ENCODE data around the gene ANTXR1. TPM values are rescaled to one million over a fixed set of nuclear protein-coding genes. Genes with fewer than 3 reads are reported as not detected.

Gene ANTXR1
- total and polyA plus RNA-seq, 2 donors = 4.4 to 7.3 TPM

DNA sequence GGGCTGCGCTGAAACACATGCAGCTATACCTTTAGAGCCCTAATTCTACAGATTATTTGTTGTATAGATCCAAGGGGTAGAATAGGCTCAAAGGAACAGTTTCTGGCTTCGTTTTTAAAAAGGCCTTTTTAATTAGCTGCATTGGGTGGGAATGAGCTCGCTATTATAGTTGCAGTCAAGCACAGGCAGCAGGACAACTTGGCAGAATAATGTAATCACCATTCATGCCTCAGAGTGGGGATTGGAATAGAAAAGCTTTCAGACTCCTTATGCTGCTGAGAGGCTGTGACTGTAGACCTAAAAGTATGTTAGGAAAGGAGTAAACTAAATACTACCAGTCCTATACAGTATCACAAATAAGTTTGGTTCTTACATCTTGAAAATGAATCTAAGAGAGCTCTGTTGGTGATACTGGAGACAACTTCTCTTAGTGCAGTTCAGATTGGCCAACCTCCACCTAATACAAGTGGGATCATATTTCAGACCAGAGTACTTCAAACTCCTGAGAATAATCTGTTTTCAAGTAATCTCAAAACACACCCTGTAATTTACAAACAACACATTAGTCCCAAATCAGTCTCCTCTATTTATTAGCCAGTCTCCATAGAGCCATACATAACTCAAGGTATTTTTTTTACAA is 121.4 kb downstream of the ANTXR1 start:
- H3K27ac ChIP-seq (ENCODE audit: low read depth in 1 of 2, low read length in 1 of 2) = no peak overlapping the region
- H3K9me3 ChIP-seq (ENCODE audit: control insufficient read depth in 2 of 2, insufficient read depth in 1 of 2, low read length in 1 of 2) = no peaks in the 10 kb centered on the region
- H3K4me3 ChIP-seq (ENCODE audit: low read length in 2 of 2) = no peak overlapping the region
- WGBS = 89% methylated on average over 3 of the region's 3 CpGs
- H3K36me3 ChIP-seq (ENCODE audit: control insufficient read depth in 2 of 2, insufficient read depth in 2 of 2, low read length in 1 of 2) = no peaks in the 10 kb centered on the region
- no peak for DNase-seq (ENCODE audit: low read depth in 6 of 9, low spot score in 9 of 9)
- no peaks in the 10 kb centered on the region for H3K27me3 ChIP-seq (ENCODE audit: control insufficient read depth in 2 of 2, insufficient read depth in 1 of 2, low read length in 1 of 2)
- H3K4me1 ChIP-seq (ENCODE audit: control insufficient read depth in 2 of 2, insufficient read depth in 2 of 2, low read length in 2 of 2) = no peaks in the 10 kb centered on the region

DNA sequence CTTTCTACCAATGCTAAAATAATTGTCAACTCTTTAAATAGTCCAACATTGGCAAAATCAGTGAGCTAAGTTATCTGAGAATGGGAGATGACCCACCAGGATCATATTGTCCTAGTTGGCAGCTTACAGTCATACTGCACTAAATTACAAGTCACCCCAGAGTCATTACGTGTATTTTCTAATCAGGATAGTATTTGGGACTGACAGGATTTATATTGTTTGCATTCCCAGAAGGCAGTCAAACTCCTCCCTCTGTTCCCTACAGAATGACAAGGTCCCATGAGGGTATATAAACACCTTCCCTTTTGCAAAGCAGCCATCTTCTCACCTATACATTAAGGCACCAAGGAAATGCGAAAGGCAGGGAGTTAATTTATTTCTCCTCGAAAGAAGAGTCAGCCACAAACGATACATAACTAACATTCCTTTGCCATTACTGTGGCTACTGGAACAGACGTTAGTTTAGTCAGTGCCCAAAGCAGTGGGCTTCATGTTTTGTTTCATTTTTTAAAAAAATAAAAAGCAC is 125.3 kb downstream of the ANTXR1 start:
- no peak overlapping the region for H3K27ac ChIP-seq (ENCODE audit: low read depth in 1 of 2, low read length in 1 of 2)

DNA sequence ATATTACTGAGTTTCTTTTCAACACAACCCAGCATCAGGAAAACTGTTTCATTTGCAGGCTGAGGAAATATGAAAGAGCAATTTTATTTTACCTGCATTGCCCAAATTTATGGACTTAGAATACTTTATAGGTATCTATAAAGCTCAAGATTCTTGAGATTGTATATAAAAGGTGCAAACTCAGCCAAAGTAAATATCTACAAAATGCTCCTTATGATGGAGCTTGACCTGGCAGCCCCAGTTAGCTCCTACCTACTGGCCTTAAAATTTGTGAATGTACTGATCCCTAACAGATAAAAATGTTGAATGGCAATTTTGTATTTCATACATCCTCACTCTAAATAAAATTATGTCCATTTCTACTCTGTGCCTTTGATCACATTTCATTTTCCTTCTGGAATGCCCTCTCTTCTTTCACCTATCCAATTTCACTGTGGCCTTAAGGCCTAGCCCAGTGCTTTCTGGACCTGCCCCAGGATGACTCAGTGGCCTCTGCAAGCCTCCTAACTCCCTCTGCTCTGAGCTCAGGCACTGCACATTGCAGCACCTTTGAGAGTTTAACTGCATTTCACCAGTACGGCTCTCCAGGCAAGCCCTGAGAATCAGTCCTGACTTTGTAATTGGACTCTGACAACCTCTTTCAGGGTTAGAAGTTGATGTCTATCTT is 125.9 kb downstream of the ANTXR1 start:
- Histone ChIP-seq H3K36me3 (ENCODE audit: control insufficient read depth in 2 of 2, insufficient read depth in 2 of 2, low read length in 1 of 2) (no peaks in the 10 kb centered on the region), H3K27me3 (ENCODE audit: control insufficient read depth in 2 of 2, insufficient read depth in 1 of 2, low read length in 1 of 2) (no peaks in the 10 kb centered on the region), H3K4me1 (ENCODE audit: control insufficient read depth in 2 of 2, insufficient read depth in 2 of 2, low read length in 2 of 2) (no peaks in the 10 kb centered on the region), H3K4me3 (ENCODE audit: low read length in 2 of 2) (no peak overlapping the region), H3K9me3 (ENCODE audit: control insufficient read depth in 2 of 2, insufficient read depth in 1 of 2, low read length in 1 of 2) (no peaks in the 10 kb centered on the region), H3K27ac (ENCODE audit: low read depth in 1 of 2, low read length in 1 of 2) (no peak overlapping the region)
- DNase-seq (ENCODE audit: low read depth in 6 of 9, low spot score in 9 of 9) = no peak
- 96% methylated on average over 1 of the region's 1 CpG for WGBS

More for the DNA sequence above, 125.3 kb downstream of the ANTXR1 start:
- no peak for DNase-seq (ENCODE audit: low read depth in 6 of 9, low spot score in 9 of 9)
- H3K9me3 ChIP-seq (ENCODE audit: control insufficient read depth in 2 of 2, insufficient read depth in 1 of 2, low read length in 1 of 2) = no peaks in the 10 kb centered on the region
- WGBS = 94% methylated on average over 5 of the region's 5 CpGs
- H3K4me1 ChIP-seq (ENCODE audit: control insufficient read depth in 2 of 2, insufficient read depth in 2 of 2, low read length in 2 of 2) = no peaks in the 10 kb centered on the region
- no peak overlapping the region for H3K4me3 ChIP-seq (ENCODE audit: low read length in 2 of 2)
- H3K27me3 ChIP-seq (ENCODE audit: control insufficient read depth in 2 of 2, insufficient read depth in 1 of 2, low read length in 1 of 2) = no peaks in the 10 kb centered on the region
- no peaks in the 10 kb centered on the region for H3K36me3 ChIP-seq (ENCODE audit: control insufficient read depth in 2 of 2, insufficient read depth in 2 of 2, low read length in 1 of 2)

DNA sequence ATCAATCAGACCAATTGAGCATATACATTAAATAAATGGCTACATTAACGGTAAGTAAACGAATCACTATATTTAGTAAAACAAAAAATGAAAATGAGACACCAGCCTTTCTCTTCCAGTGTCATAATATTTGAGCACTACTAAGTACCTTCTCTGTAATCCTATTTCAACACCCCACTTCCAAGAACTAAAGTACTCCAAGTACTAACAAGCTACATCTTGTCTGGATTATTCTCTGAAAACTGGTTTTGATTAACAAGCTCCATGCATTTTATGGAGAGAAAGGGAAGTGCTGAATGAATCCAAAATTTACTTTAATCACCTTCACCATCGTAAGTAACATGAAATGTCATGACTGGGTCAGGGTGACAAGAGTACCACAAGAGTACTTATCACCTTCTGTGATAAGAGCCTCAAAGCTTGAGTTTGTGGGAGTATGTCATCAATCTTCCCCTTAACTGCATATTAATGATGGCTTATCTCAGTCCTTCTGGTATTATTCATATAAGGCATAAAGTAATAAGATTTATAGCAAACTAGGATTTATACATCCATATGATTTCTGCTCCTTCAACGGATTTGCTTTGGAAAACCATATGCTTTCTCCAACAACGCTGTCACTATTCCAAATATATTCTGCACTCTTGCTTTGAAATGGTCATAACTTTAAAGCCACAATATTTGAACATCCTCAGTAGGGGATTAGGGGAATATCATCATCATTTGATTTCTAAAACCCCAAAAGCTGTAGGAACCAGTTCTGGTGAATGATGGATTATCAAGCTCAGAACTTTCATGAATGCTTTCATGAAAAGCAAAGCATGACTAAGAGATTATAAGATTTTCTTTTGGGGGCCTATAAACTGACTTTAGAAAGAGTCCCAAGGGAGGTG is 127.0 kb downstream of the ANTXR1 start:
- Histone ChIP-seq H3K27ac (ENCODE audit: low read depth in 1 of 2, low read length in 1 of 2) (no peak overlapping the region), H3K4me3 (ENCODE audit: low read length in 2 of 2) (no peak overlapping the region), H3K4me1 (ENCODE audit: control insufficient read depth in 2 of 2, insufficient read depth in 2 of 2, low read length in 2 of 2) (no peaks in the 10 kb centered on the region), H3K27me3 (ENCODE audit: control insufficient read depth in 2 of 2, insufficient read depth in 1 of 2, low read length in 1 of 2) (no peaks in the 10 kb centered on the region), H3K9me3 (ENCODE audit: control insufficient read depth in 2 of 2, insufficient read depth in 1 of 2, low read length in 1 of 2) (no peaks in the 10 kb centered on the region), H3K36me3 (ENCODE audit: control insufficient read depth in 2 of 2, insufficient read depth in 2 of 2, low read length in 1 of 2) (no peaks in the 10 kb centered on the region)
- WGBS = 84% methylated on average over 5 of the region's 5 CpGs
- no peak for DNase-seq (ENCODE audit: low read depth in 6 of 9, low spot score in 9 of 9)

DNA sequence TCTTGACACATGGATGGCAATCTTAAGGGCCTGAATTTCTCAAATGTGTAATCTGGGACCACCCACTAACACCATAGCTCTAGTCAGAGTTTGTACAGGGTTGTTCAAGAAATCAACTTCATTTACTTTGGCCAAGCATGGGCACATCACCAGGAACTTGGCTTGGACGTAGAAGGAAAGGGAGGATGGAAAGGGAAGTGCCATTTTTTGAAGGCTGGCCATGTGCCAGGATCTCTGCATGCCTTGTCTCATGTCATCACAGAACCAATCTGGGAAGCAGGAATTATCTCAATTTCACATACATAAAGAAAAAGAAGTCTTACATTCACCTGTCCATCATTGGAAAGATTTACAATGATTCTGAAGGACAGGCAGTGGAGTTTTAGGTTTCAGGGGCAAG is 128.1 kb downstream of the ANTXR1 start:
- DNase-seq (ENCODE audit: low read depth in 6 of 9, low spot score in 9 of 9) = no peak
- Histone ChIP-seq H3K9me3 (ENCODE audit: control insufficient read depth in 2 of 2, insufficient read depth in 1 of 2, low read length in 1 of 2) (no peaks in the 10 kb centered on the region), H3K27me3 (ENCODE audit: control insufficient read depth in 2 of 2, insufficient read depth in 1 of 2, low read length in 1 of 2) (no peaks in the 10 kb centered on the region), H3K36me3 (ENCODE audit: control insufficient read depth in 2 of 2, insufficient read depth in 2 of 2, low read length in 1 of 2) (no peaks in the 10 kb centered on the region), H3K27ac (ENCODE audit: low read depth in 1 of 2, low read length in 1 of 2) (no peak overlapping the region), H3K4me3 (ENCODE audit: low read length in 2 of 2) (no peak overlapping the region), H3K4me1 (ENCODE audit: control insufficient read depth in 2 of 2, insufficient read depth in 2 of 2, low read length in 2 of 2) (no peaks in the 10 kb centered on the region)
- WGBS = 90% methylated on average over 1 of the region's 1 CpG

DNA sequence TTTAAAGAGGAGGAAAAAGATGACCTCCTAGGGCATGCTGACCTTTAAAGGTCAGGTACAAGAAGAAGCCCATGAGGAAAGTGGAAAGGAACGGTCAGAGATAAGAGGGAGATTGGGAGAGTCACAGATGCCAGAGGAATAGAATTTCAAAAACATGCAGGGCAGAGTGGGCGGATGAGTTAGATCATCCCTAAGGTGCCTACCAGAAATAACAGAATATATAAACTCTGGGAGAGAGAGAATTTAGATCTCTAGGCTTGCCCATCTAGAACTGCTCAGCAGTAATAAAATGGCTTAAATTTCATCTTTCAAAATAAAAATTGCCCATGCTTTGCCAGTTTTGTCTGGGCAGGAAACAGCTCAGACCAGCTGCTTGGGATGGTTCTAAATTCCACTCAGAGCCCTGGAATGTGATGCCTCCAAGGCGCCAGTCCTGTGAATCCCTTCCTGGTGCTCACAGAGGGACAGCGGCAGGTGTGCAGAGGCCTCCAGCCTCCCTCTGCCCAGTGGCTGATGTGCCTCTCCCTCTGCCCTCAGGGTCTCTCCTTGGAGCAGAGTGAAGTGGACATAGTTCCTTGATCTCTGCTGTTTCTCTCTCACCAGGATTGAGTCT is 130.9 kb downstream of the ANTXR1 start:
- DNase-seq (ENCODE audit: low read depth in 6 of 9, low spot score in 9 of 9) = no peak
- H3K27ac ChIP-seq (ENCODE audit: low read depth in 1 of 2, low read length in 1 of 2) = no peak overlapping the region
- no peaks in the 10 kb centered on the region for H3K27me3 ChIP-seq (ENCODE audit: control insufficient read depth in 2 of 2, insufficient read depth in 1 of 2, low read length in 1 of 2)
- H3K4me1 ChIP-seq (ENCODE audit: control insufficient read depth in 2 of 2, insufficient read depth in 2 of 2, low read length in 2 of 2) = no peaks in the 10 kb centered on the region
- H3K4me3 ChIP-seq (ENCODE audit: low read length in 2 of 2) = no peak overlapping the region
- no peaks in the 10 kb centered on the region for H3K36me3 ChIP-seq (ENCODE audit: control insufficient read depth in 2 of 2, insufficient read depth in 2 of 2, low read length in 1 of 2)
- no peaks in the 10 kb centered on the region for H3K9me3 ChIP-seq (ENCODE audit: control insufficient read depth in 2 of 2, insufficient read depth in 1 of 2, low read length in 1 of 2)
- 97% methylated on average over 4 of the region's 4 CpGs for WGBS

DNA sequence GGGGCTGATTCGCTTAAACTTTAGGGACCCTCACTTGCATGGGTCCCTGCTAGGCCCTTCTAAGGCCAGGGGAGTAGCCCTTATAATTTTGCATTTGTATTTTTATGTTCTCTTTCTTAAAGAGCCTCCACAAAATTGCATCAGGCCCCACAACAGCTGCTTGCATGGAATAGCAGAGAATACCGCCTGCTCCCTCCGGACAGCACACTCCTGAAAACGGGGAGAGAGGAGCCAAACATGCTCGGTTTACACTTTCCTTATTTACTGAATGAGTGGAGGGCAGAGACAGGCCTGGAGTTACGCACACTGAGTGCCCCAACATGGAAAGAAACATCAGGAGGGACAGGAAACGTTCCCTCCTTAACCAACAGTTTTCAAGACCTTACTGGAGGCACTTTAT is 132.2 kb downstream of the ANTXR1 start:
- Histone ChIP-seq H3K27me3 (ENCODE audit: control insufficient read depth in 2 of 2, insufficient read depth in 1 of 2, low read length in 1 of 2) (no peaks in the 10 kb centered on the region), H3K4me3 (ENCODE audit: low read length in 2 of 2) (no peak overlapping the region), H3K36me3 (ENCODE audit: control insufficient read depth in 2 of 2, insufficient read depth in 2 of 2, low read length in 1 of 2) (no peaks in the 10 kb centered on the region), H3K4me1 (ENCODE audit: control insufficient read depth in 2 of 2, insufficient read depth in 2 of 2, low read length in 2 of 2) (no peaks in the 10 kb centered on the region), H3K9me3 (ENCODE audit: control insufficient read depth in 2 of 2, insufficient read depth in 1 of 2, low read length in 1 of 2) (no peaks in the 10 kb centered on the region), H3K27ac (ENCODE audit: low read depth in 1 of 2, low read length in 1 of 2) (no peak overlapping the region)
- 96% methylated on average over 7 of the region's 7 CpGs for WGBS
- DNase-seq (ENCODE audit: low read depth in 6 of 9, low spot score in 9 of 9) = no peak

DNA sequence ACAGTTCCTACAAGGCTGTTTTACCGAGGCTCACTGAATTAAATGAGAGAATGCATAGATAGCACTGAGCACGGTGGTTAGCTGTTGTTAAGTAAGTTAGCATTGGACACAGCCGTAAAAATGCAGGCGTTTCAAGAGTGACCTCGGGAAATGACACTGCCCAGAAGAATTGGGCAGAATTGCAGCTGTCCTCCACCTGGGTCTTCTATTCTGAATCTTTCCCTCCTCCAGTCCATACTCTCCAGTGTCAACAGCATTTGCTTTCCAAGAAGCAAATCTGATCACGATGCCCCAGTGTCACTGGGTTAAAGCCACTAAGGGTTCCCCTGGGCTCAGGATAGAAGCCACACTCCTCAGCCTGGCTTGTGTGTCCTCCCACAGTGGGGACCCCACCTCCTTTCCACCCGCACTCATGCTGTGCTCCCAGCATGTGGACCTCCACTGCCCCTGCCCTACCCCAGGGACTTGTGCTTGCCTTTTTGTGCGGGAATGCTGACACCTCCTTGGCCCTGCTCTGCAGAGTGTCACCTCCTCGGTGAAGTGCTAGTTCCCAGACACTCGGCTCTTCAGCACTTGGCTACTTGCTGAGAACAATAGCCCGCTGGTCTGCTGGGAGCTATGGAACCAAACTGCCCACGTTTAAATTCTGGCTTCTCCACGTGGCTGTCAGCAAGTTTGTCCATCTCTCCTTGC is 135.0 kb downstream of the ANTXR1 start:
- H3K27ac ChIP-seq (ENCODE audit: low read depth in 1 of 2, low read length in 1 of 2) = no peak overlapping the region
- 95% methylated on average over 13 of the region's 13 CpGs for WGBS

More for the DNA sequence above, 135.0 kb downstream of the ANTXR1 start:
- Histone ChIP-seq H3K9me3 (ENCODE audit: control insufficient read depth in 2 of 2, insufficient read depth in 1 of 2, low read length in 1 of 2) (no peaks in the 10 kb centered on the region), H3K36me3 (ENCODE audit: control insufficient read depth in 2 of 2, insufficient read depth in 2 of 2, low read length in 1 of 2) (no peaks in the 10 kb centered on the region), H3K4me3 (ENCODE audit: low read length in 2 of 2) (no peak overlapping the region), H3K4me1 (ENCODE audit: control insufficient read depth in 2 of 2, insufficient read depth in 2 of 2, low read length in 2 of 2) (no peaks in the 10 kb centered on the region), H3K27me3 (ENCODE audit: control insufficient read depth in 2 of 2, insufficient read depth in 1 of 2, low read length in 1 of 2) (no peaks in the 10 kb centered on the region)
- no peak for DNase-seq (ENCODE audit: low read depth in 6 of 9, low spot score in 9 of 9)
